HK-2 (cell line): ENCODE measurements around the gene ZBTB49.

Experiments used
- DNase-seq: peaks from one replicate; pipeline ENCODE4 v3.0.0-alpha.2; 2018; ENCODE audit not compliant: unreplicated experiment

Gene ZBTB49

GRCh38 chr4:4284827-4285618 lies 5.0 kb upstream of the ZBTB49 start:
- DNase-seq = peak; percentile 14

- DNase-seq = no peak
Observed at GRCh38 chr4:4288098-4288497, 2.0 kb upstream of the ZBTB49 start.

- DNase-seq = no peak
Observed at GRCh38 chr4:4289055-4289454, 996 bp upstream of the ZBTB49 start.

- no peak for DNase-seq
Observed at GRCh38 chr4:4289597-4289940, 482 bp upstream of the ZBTB49 start.

GRCh38 chr4:4293279-4293678 lies 3.2 kb downstream of the ZBTB49 start:
- no peak for DNase-seq

GRCh38 chr4:4296283-4296846 lies 6.3 kb downstream of the ZBTB49 start:
- DNase-seq = no peak

GRCh38 chr4:4299006-4299405 lies 9.0 kb downstream of the ZBTB49 start:
- DNase-seq = no peak

- no peak for DNase-seq
Observed at GRCh38 chr4:4302001-4302400, 11.9 kb downstream of the ZBTB49 start.

- DNase-seq = peak; percentile 42
Observed at GRCh38 chr4:4302416-4302815, 12.4 kb downstream of the ZBTB49 start.

- no peak for DNase-seq
Observed at GRCh38 chr4:4306920-4307319, 16.9 kb downstream of the ZBTB49 start.

- no peak for DNase-seq
Observed at GRCh38 chr4:4308800-4309441, 18.9 kb downstream of the ZBTB49 start.

- DNase-seq = no peak
Observed at GRCh38 chr4:4311193-4311592, 21.1 kb downstream of the ZBTB49 start.

GRCh38 chr4:4315461-4316149 lies 25.6 kb downstream of the ZBTB49 start:
- DNase-seq = no peak

GRCh38 chr4:4316150-4316495 lies 26.1 kb downstream of the ZBTB49 start:
- DNase-seq = no peak

GRCh38 chr4:4317496-4318232 lies 27.6 kb downstream of the ZBTB49 start:
- DNase-seq = no peak

- DNase-seq = no peak
Observed at GRCh38 chr4:4320528-4320927, 30.5 kb downstream of the ZBTB49 start.

GRCh38 chr4:4320951-4321714 lies 31.1 kb downstream of the ZBTB49 start:
- DNase-seq = no peak

GRCh38 chr4:4321951-4322688 lies 32.1 kb downstream of the ZBTB49 start:
- DNase-seq = no peak

- DNase-seq = no peak
Observed at GRCh38 chr4:4323705-4324534, 33.9 kb downstream of the ZBTB49 start.

- DNase-seq = no peak
Observed at GRCh38 chr4:4325321-4325720, 35.3 kb downstream of the ZBTB49 start.
